SH-SY5Y (cell line): ENCODE data around the gene CACNA1S.

Experiments
- GATA2 ChIP-seq: IDR thresholded peaks from 2 replicates; pipeline ENCODE4 v1.6.1; 2011; ENCODE audit warnings: mild to moderate bottlenecking, low read depth, low read length
- GATA3 ChIP-seq: IDR thresholded peaks from 2 replicates; pipeline ENCODE4 v1.6.1; 2011; ENCODE audit warnings: low read depth, mild to moderate bottlenecking, low read length, moderate library complexity

DNA sequence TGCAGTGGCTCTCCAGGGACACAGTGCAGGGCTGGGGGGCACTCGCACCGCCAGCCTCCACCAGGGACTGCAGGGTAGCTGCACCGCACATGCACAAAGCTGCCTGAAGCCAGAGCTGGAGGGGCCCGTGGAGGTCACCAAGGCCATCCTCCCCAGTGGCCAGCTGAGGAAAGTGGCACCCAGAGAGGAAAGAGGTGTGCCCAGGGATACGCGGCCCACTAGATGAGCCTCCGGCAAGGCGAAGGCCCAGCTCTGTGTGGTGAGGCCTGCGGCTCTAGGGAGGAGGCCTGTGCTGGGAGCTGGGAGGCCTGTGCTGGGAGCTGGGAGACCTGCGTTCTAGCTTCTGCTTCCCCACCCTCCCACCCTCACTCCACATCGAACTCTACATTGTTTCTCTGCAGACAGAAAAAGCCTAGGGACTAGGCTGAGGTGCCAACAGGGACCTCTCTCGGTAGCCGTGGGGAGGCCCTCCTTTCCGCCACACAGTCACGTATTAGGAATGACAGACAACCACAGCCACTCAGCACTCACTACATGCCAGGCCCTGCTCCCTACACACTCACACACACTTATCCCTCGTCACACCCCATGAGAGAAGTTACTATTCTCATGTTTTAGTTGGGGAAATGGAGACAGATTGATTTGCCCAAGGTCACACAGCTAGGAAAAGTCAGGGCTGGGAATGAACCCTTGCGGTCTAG is 15.7 kb upstream of the CACNA1S start:
- TF ChIP-seq GATA2 (no peak), GATA3 (no peak)
